ENCODE data around the gene IRF6.
"Not testable (repeated sequence)": the region's sequence is repeated elsewhere in the genome, so short reads cannot be mapped to it uniquely, and the experiment has no call there.

IRF6 gene

DNA sequence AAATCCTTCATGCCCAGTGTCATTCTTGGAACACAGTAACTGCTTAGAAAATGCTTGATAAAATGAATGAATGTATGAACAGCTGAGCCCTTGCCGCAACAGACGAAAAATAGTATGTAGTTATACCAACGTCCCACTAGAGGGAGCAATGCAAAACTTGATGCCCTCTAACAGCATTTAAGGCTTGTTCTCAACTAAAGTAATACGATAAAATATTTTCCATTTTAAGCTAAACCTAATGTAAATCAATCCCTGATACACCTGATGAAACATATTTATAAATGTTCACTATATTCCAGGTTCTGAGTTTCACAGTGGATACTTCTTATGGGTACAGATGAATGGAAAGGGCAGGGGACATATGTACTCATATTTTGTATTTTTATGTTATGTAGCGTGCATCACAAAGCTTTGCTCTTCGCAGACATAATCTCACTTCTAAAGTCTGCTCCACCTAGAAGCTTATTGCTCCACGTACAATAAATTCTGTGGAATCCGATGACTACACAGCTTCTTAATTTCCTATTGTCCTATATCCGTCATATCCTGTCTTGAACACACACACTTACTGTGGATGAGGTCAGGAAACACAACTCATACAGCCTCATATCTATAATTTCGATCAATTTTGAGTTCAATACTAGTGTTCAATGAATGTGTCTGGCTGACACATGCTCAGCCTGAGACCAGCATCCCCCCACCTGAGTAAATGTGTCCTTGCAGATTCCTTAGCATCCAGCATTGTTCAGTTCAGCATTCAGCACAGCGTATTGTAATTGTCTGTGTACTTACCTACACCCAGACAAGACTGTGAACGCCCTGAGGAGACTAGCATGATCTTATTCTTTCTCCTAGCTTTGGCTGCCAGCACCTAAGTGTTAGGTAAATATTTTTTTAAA lies 17.4 kb upstream of the IRF6 start:
- peak in 1 of 2 experiments; percentile 40 for DNase-seq (ENCODE audit: low read depth in 2 of 2)

DNA sequence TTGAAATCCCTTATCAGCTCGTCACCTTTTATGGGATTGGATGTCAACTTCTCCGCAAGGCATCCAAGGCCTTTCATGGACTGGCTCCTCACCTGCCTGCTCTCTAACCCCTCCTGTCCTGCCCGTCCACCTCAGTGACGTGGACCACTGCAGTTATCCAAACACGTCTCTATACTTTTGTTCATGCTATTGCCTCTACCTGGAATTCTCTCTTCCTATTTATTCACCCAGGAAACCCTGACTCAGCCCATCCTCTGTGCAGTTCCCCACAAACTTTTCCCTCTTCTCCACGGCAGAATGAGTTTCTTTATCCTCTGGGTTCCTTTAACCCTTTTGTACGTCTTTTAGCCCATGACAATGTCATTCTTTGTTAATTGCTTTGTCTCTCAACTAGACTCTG lies 16.8 kb upstream of the IRF6 start:
- DNase-seq (ENCODE audit: low read depth in 2 of 2) = no peak

DNA sequence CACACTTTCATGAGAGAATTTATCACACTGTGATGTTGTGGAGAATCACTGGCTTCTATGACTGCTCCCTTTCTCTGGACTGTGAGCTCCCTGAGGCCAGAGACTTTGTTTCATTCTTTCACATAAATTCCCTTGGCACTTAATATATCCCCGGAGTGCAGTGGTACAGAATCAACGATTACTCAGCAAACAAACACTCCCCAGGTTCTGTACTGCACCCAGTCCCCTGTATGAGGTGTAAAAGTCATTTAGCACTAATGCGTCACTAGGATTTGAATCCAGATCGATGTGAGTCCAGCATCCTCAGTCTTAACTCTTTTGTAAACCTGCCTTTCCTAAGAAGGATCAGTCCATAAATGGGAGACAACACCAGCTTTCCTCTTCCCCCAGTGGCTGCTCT lies 15.0 kb upstream of the IRF6 start:
- DNase-seq (ENCODE audit: low read depth in 2 of 2) = no peak

DNA sequence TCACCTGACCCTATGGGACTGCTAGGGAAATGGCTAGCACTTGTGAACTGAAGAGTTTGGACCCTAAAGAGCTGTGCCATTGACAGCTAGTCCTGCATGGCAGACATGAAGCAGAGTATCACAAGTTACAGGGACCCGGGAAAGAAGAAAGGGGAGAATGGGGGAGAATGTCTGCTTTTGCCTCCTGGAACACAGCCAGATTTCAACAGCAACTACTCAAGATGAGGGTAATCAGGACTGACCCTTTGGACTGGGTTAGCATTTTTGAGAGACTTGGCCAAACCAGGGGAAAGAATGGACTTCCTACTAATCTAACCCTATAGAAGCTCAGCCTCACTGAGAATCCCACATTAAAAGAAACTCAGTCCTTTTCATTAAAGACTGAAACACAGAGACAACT lies 13.1 kb upstream of the IRF6 start:
- DNase-seq (ENCODE audit: low read depth in 2 of 2) = no peak

DNA sequence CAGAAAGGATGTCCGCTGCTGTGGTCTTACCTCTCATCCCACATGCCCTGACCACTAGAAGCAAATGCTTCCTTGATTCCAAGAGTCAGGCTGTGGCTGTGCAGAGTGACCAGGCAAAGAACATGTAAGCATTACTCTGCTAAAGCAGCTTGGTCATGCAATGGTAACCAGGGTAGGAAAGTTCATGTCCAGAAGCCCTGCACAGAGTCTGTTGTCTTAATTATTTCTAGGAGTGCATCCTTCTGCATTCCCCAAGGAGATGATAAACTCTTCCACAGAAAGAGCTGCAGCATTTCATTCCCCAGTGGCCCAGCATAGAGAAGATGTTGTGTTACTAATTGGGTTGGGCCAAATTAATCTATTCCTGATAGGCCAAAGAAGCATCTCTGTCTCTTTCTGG lies 11.7 kb upstream of the IRF6 start:
- no peak for DNase-seq (ENCODE audit: low read depth in 2 of 2)

DNA sequence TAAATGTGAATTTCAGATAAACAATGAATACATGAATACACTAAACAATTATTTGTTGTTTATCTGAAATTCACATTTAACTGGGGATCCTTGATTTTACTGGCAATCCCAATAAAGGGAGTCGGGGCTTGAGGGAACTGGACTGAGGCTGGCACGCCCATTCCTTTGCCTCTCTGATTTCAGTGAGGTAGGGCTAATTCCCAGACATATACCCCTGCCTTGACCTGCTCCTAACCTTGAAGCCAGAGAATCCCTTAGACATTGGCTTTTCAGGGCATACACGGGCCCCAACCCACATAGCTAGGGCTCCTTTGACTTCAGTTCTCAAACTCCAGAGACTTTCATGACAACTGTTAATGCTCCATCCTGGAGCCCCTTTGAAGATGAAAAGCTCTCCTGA lies 11.0 kb upstream of the IRF6 start:
- DNase-seq (ENCODE audit: low read depth in 2 of 2) = no peak

DNA sequence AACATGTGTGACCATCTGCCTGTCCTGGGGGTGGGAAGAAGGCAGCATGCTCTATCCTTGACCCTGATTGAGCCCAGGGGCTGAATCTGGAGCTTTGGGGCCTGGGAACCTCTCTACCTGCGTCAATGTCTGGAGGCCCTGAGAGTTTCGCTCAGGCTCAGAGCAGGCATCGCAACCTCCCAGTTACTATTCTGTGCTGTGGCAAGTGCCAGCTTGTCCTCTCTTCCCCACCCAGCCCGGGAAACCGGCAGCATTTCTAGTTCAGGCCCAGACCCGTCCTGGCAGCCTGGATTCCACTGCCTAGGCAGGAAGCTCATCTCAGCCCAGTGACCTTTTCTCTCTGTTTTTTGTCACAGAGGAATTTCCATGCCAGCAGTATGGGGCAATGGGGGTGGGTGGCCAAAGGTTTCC lies 10.0 kb upstream of the IRF6 start:
- DNase-seq (ENCODE audit: low read depth in 2 of 2) = no peak

DNA sequence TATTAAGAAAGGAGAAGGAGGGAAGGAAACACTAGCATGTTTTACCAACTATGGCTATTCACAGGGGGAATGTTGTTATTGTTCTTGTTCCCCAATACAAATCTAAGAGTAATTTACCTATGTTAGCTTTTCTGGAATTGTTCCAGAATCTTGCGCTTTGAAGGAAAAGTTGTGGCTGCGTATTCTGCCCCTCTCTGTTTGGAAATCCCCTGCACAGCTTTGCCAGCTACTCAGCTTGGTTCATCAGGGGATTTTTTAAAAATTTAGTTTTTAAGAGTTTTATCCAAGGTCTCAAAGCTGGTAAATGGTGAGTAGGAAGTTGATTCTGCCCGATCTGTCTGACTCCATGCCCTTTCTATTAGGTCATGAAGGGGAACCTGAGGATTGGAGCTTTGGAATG lies 9.5 kb upstream of the IRF6 start:
- no peak for DNase-seq (ENCODE audit: low read depth in 2 of 2)

DNA sequence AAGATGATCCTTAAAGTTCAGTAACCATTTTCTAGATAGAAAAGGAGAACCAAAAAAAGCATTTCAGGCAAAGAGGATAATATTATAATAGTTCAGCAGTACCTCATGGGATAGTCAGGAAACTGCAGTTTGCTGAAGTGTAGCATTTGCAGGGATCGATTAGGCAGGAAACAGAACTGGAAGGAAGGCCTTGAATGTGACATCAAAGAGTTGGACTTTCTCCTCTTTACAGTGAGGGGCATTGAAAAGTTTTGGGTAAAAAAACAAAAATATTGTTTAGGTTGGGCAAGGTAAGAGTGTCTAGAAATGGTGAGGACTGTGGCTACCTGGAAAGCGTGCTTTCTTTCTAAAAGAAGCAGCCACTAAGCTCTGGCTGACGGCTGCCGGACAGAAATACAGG lies 8.0 kb upstream of the IRF6 start:
- DNase-seq (ENCODE audit: low read depth in 2 of 2) = no peak

DNA sequence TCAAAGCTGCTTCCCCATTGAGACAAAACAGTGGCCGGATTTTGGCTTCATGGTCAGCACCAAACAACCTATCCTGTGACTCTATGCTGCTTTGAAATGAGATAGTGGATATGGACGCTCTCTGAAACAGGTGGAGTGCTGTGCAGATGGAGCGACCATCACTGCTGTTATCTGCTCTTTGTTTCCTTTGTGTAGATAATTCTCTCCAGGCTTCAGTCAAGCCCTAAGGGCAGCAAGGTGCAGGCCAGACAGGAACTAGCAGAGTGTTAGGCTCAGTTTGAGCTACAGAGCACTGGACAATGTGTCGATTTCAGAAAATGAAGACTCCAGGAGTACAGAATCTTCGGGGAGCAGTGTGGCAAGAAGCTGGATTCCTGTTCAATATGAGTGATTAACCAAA lies 4.8 kb upstream of the IRF6 start:
- DNase-seq (ENCODE audit: low read depth in 2 of 2) = no peak

DNA sequence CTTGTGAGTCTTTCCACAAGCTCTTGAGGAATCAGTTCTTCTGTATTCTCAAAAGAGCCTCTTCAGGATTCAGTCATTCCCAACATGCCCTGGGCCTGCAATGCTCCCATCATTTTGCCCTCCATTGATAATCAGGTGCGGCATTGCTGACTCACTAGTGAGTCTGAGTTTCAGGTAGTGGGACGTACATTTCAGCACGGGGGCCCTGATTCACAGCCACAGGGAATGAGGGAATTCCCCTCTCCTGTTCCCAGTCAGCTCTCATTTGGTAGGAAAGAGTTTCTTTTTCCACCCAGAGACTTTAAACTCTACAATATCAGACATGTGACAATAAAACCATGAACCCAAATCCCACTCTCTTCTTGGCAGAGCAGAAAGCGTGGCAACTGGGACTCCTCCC lies 3.7 kb upstream of the IRF6 start:
- no peak for DNase-seq (ENCODE audit: low read depth in 2 of 2)

DNA sequence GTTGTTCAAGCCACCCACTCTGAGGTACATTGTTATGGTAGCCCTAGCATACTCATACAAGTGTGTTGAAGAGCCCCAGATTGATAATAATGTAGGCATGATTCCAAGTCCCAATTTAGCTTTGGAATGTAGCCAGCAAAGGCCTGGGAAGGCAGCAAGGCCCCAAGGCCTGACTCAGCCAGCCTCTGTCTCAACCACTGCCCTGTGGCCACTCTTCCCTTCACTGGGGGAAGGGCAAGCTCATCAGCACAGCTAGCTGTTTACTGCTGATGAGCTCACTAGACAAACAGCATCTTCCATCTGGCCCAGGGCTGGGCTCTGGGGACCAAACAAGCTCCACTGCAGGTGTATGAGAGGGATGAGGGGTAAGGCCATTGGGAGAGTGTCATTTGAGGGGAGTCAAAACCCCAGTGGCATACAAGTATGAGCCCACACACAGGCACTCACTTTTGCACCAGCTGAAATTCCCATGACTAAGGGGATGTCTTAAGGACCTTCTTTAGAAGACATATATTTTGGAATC lies 2.2 kb upstream of the IRF6 start:
- DNase-seq (ENCODE audit: low read depth in 2 of 2) = peak; percentile 57 to 64

DNA sequence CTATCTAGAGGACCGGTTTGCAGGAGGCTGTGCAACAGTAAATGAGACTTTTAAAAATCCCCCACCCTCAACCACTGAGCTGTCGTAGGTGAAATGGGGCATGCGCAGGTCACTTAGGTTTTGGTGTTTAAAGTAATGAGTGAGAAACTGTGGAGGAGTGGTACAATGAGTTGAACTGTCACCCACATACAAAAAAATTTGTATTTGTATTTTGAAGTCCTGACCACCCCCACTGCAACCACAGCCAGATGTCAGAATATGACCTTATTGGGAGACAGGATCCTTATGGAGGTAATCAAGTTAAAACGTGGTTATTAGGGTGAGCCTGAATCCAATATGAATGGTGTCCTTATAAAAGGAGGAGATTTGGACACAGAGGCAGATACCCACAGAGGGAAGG lies 1.6 kb upstream of the IRF6 start:
- DNase-seq (ENCODE audit: low read depth in 2 of 2) = no peak

DNA sequence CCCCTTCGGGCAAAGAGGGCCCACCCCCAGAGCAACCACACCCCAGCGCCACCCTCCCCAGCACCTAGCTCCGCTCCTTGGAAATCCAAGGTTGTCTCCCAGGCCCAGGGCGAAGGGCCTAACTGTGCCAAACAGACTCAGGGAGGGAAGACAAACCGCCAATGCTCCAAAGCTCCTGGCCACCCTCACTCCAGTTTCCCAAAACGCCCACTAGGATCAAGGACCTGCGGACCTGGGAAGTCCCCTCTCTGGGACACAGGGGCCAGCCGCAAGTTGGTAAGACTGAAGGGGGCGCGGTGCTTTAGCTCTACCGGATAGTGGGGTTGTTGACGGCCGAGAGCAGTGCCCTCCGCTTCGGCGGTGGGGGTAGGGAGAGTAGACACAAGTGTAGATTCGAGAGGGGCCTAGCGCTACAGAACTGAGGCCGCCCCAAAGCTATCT lies 581 bp downstream of the IRF6 start:
- no peak for DNase-seq (ENCODE audit: low read depth in 2 of 2)

DNA sequence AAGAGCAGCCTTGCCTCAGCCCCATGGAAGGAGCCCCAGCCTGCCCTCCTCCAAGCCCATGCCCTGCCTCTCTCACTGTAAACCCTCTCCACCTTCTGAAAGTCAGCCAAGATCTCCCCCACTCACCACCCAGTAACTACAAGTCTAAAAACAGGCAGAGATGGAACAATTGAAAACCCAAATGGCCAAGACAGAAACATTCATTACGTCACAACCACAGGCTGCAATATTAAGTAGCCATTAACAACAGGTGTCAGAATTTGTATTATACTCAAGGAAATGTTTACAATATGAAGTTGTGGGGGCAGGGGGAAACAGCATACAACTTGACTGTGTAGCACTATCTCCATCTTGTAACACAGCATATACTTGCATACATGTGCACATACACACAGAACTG lies 2.4 kb downstream of the IRF6 start:
- DNase-seq (ENCODE audit: low read depth in 2 of 2) = no peak

DNA sequence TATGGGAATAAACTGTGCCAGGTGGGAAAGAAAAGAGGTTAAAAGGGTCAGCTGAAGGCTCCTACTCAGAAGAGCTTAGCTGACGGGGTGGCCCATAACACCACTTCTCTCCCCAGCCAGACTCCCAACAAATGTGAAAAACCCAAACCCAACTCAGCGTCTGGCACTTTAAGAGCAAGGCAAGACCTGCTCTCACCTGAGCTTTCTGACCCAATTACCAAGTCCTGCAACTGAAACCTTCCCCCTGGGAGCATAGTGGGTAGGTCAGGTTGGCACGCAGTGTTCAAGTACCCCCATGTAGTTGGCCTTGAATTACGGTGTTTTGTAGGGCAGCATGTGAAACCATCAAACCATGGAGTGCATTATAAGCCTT lies 3.2 kb downstream of the IRF6 start:
- DNase-seq (ENCODE audit: low read depth in 2 of 2) = no peak

DNA sequence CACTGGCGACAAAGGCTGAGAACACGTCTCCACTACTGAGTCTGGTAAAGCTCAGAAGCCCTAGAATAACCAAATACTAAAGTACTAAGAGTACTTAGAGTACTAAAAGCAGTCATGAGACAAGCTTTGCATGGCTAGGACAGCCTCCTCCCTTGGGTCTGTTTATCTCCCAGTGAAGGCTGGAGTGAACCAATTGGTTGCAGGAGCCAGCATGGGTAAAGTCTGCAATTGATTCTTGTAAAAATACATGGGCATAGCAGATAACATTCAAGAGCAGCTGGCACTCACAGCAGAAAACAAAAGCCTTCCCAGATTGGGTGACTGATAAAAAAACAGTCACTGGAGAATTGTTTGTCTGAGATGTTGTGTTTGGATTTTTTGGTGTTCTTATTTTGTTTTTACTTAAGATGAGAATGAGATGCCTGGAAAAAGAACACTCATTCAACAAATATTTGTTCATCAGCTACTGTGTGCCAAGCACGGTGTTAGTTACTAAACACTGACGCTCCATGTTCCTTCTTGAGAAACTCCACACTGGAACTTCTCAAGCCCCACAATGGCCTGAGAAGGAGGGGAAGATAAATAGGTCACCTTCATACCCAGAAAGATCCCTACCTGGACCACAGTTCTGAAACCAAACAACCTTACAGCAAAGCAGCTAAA lies 3.7 kb downstream of the IRF6 start:
- no peak for DNase-seq (ENCODE audit: low read depth in 2 of 2)

DNA sequence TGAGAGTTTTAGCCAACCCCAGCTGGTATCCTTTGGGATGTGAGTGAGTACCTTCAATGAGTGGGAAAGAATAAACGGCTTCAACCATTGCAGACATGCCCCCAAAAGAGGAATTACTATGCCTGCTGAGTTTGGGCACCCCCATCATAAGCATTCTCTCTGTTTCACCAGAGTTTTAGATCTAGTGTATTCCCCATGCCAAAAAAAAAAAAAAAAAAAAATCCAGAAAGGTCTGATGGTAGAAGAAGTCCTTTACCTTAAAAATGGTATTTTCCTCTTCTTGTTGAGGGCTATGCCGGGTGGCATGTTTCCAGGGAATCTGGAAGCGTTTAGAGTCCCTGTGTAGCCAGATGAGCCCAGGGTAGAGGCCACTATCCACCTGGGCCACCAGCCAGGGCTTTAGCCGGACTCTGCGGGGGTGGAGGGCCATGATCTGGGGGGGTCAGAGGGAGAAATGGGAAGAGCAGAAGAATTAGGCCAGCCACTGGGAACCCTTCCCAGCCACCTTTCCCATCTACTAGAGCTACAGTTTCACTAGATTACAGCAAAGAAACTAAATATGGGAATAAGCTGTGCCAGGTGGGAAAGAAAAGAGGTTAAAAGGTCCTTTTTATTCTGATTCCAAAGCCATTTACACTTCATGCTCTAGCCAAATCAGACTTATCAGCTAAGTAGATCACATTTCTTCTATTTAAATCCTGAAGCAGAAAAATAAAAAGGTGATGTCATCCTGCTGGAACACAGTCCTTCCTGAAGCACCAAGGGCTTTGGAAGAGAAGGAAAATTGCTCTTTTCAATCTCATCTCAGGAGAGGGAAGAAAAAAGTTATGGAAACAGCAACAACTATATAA lies 4.7 kb downstream of the IRF6 start:
- DNase-seq (ENCODE audit: low read depth in 2 of 2) = no peak

DNA sequence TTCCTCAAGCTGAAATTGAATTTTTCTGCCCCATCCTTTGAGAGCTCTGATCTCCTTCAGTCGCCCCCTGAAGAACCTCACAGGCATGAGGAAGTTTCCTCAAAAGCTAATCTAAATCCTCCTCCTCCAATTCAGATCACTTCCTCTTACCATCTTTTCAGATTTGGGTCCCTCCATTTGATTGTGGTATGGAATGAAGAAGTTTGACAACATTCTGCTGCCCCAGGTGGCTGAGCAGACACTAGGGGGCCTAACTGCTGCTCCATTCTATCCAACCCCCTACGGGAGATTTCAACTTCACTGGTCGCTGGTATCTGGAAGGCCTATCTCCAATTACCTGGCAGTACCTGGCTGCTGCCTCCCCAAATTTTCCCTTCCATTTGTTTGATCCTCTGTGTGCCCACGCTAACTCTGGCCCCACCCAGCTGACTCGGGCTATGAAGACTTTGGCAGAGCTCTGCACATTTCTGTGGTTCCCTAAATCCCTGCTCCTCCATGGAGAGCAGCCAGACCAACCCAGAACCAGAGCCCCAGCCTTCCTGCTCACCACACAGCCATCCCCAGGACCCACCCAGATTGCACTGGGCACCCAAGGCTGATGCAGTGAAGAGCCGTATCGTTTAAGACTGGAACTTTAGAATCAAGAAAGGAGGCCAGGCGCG lies 7.8 kb downstream of the IRF6 start:
- no peak for DNase-seq (ENCODE audit: low read depth in 2 of 2)

DNA sequence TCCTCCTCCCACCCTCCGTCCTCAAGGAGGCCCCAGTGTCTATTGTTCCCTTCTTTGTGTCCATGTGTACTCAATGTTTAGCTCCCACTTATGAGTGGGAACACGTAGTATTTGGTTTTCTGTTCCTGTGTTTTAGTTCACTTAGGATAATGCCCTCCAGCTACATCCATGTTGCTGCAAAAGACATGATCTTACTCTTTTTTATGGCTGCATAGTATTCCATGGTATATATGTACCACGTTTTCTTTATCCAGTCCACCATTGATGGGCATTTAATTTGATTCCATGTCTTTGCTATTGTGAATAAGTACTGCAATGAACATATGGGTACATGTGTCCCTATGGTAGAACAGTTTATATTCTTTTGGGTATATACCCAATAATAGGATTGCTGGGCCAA lies 12.2 kb downstream of the IRF6 start:
- DNase-seq (ENCODE audit: low read depth in 2 of 2) = not testable (repeated sequence)

DNA sequence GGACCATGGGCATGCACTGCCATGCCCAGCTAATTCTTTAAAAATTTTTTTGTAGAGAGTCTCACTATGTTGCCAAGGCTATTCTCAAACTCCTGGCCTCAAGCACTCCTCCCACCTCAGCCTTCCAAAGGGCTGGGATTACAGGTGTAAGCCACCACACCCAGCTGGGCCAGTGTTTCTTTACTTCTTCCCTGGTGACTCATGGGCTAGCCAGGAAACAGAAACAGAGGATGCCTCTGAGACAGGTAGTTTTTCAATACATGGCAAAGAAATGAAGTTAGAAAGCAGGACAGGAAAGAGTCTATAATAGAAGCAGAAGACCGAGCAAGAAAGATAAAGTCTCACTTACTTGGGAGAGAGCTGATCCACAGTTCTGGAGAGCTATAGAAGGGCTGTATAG lies 14.0 kb downstream of the IRF6 start:
- DNase-seq (ENCODE audit: low read depth in 2 of 2) = no peak
